GM13976 (cell line): Measurements from ENCODE around the gene SERPINE2.

ENCODE experiments used
- DNase-seq: peaks from one replicate; pipeline ENCODE4 v3.0.0; 2012; ENCODE audit warnings: low spot score
- CTCF ChIP-seq: IDR thresholded peaks from 2 replicates; pipeline ENCODE4 v1.5.1; 2012; ENCODE audit warnings: borderline replicate concordance, mild to moderate bottlenecking; ENCODE audit not compliant: insufficient read depth; ENCODE audit errors: extremely low read depth, missing control alignments, control extremely low read depth
- in situ Hi-C: fragments of 300-500 bp; cut with MboI; formaldehyde crosslinking; loops from one replicate; pipeline ENCODE4 v1.12.0; 2022; ENCODE audit warnings: low sequenced_read_pairs, mixed read lengths, inconsistent platforms; ENCODE audit not compliant: unreplicated experiment

The SERPINE2 gene

GRCh38 chr2:224022486-224022885 lies 16.6 kb downstream of the SERPINE2 start:
- in situ Hi-C loops: no loop called here
- DNase-seq: no peak
- TF ChIP-seq CTCF: no peak

GRCh38 chr2:224020523-224020922 lies 18.6 kb downstream of the SERPINE2 start:
- no peak for DNase-seq
- TF ChIP-seq CTCF: no peak
- in situ Hi-C loops: no loop called here

GRCh38 chr2:224017957-224018356 lies 21.1 kb downstream of the SERPINE2 start:
- no peak for DNase-seq
- TF ChIP-seq CTCF: no peak
- in situ Hi-C loops: no loop called here

- in situ Hi-C loops: no loop called here
- TF ChIP-seq CTCF: no peak
- DNase-seq: no peak
Measured at GRCh38 chr2:224016963-224017362, 22.1 kb downstream of the SERPINE2 start.

- DNase-seq: no peak
- no peak for TF ChIP-seq CTCF
- in situ Hi-C loops: no loop called here
Measured at GRCh38 chr2:224014336-224014735, 24.8 kb downstream of the SERPINE2 start.

GRCh38 chr2:224011837-224012236 lies 27.2 kb downstream of the SERPINE2 start:
- no peak for DNase-seq
- in situ Hi-C loops: no loop called here
- no peak for TF ChIP-seq CTCF
